Prostate gland (tissue), 2 donors: ENCODE data around the gene SELENOO. TPM values are rescaled to one million over a fixed set of nuclear protein-coding genes. Genes with fewer than 3 reads are reported as not detected.

ENCODE experiments used
- DNase-seq: peaks from one replicate; pipeline ENCODE4 v3.0.0-alpha.2; 2019; ENCODE audit warnings: low spot score
- H3K27ac ChIP-seq, 2 donors: fragments of 200-600 bp; sonication (generic); 2 replicates each; pipeline ENCODE4 v1.5.1; 2017 to 2019
- H3K27me3 ChIP-seq: fragments of 200-600 bp; sonication (generic); replicated peaks from 2 replicates; pipeline ENCODE4 v1.5.1; 2019; ENCODE audit not compliant: insufficient read depth
- H3K36me3 ChIP-seq, 2 donors: fragments of 200-600 bp; sonication (generic); 1 replicate in 1 of 2; 2 replicates in 1 of 2; pipeline versions ENCODE4 v1.5.1 to v1.8.1; 2017 to 2019
- H3K4me1 ChIP-seq: fragments of 200-600 bp; sonication (generic); replicated peaks from 2 replicates; pipeline ENCODE4 v1.5.1; 2019
- H3K4me3 ChIP-seq, 2 donors: fragments of 200-600 bp; sonication (generic); 2 replicates each; pipeline ENCODE4 v1.5.1; 2017 to 2019
- H3K9me3 ChIP-seq: fragments of 200-600 bp; sonication (generic); 2 replicates; pipeline ENCODE4 v1.5.1; 2017
- CTCF ChIP-seq, 4 experiments: fragments of 200-600 bp in 2 of 4; fragments of 450-650 bp in 2 of 4; sonication (generic) in 2 of 4; IDR thresholded peaks; 1 replicate in 3 of 4; 2 replicates in 1 of 4; pipeline ENCODE4 v1.5.1; 2016 to 2019; ENCODE audit warnings: antibody characterized with exemption in 4 of 4, mild to moderate bottlenecking in 2 of 4, moderate library complexity in 2 of 4
- POLR2A ChIP-seq: fragments of 450-650 bp; IDR thresholded peaks from one replicate; pipeline ENCODE4 v1.6.1; 2016; ENCODE audit warnings: antibody characterized with exemption, mild to moderate bottlenecking
- POLR2AphosphoS5 ChIP-seq: sonication (generic); formaldehyde crosslinking; IDR thresholded peaks from one replicate; pipeline ENCODE4 v1.6.1; 2017; ENCODE audit warnings: antibody characterized with exemption
- WGBS: methylation state at CpG from one replicate; pipeline ENCODE4 v1.1.5; 2018; 5-methylcytosine and 5-hydroxymethylcytosine counted together
- intact Hi-C: fragments of 100-400 bp; cut with DNase I; formaldehyde crosslinking; loops from one replicate; pipeline ENCODE4 v1.14.2; 2022
- total RNA-seq, 2 donors: library from RNA; depleted of rRNA; stranded (reverse); fragments of >200 nt; gene quantifications; one replicate each; pipeline ENCODE4 v1.1.0, GENCODE V29; 2016

The SELENOO gene
- total RNA-seq, 2 donors from 2014 or later = 51.8 to 58.5 TPM

GRCh38 chr22:50170453-50171318, 30.1 kb upstream of the SELENOO start, which contains the start of gene PANX2:
Gene PANX2, plus strand, starts transcription at chr22:50170731. Its CDS starts 0 bp downstream, at chr22:50170731.
- H3K36me3 ChIP-seq = no peaks in the 10 kb centered on the region
- H3K9me3 ChIP-seq = no peaks in the 10 kb centered on the region
- 32% methylated on average over 13 of the region's 105 CpGs for WGBS
- DNase-seq = no peak
- peak within 1 kb of the TSS; percentile 46 to 55 for H3K4me3 ChIP-seq
- TF ChIP-seq POLR2AphosphoS5 (no peak), CTCF (IDR thresholded peaks at IDR 0.05) (no peak), POLR2A (no peak)
- no peaks in the 10 kb centered on the region for H3K4me1 ChIP-seq
- H3K27me3 ChIP-seq = no peaks in the 10 kb centered on the region
- intact Hi-C loops = no loop called here
- H3K27ac ChIP-seq = no peak within 1 kb of the TSS

- H3K27me3 ChIP-seq = no peaks in the 10 kb centered on the region
- no peaks in the 10 kb centered on the region for H3K9me3 ChIP-seq
- no peaks in the 10 kb centered on the region for H3K36me3 ChIP-seq
- H3K4me3 ChIP-seq = peak overlapping the region; percentile 46 to 55
- intact Hi-C loops = no loop called here
- WGBS = 60% methylated on average over 15 of the region's 15 CpGs
- H3K27ac ChIP-seq = no peak overlapping the region
- no peaks in the 10 kb centered on the region for H3K4me1 ChIP-seq
- no peak for DNase-seq
- TF ChIP-seq CTCF (IDR thresholded peaks at IDR 0.05) = no peak
- TF ChIP-seq POLR2A = no peak
- no peak for TF ChIP-seq POLR2AphosphoS5
Measured at GRCh38 chr22:50171319-50171964, 29.4 kb upstream of the SELENOO start.

DNA sequence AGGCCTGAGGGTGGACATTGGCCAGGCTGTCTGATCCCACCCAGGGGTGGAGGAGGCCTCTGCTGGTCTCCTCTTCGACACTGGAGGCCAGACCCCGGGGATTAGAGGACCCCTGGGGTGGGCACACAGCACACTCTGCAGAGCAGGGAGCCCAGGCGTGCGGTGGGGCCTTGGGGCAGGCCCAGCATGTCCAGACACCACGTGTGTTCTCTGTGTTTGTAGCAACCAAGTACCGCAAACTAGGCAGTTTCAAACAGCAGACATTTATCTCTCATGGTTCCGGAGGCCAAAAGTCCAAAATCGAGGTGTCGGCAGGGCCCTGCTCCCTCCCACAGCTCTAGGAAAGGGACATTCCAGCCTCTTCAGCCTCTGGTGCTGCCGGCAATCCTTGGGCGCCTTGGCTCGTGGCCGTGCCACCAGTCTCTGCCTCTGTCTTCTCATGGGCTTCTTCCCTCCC, 28.8 kb upstream of the SELENOO start:
- Histone ChIP-seq H3K36me3 (no peaks in the 10 kb centered on the region), H3K27me3 (no peaks in the 10 kb centered on the region), H3K4me1 (no peaks in the 10 kb centered on the region), H3K9me3 (no peaks in the 10 kb centered on the region), H3K4me3 (no peak overlapping the region), H3K27ac (no peak overlapping the region)
- TF ChIP-seq POLR2AphosphoS5 (no peak), CTCF (IDR thresholded peaks at IDR 0.05) (no peak), POLR2A (no peak)
- 80% methylated on average over 13 of the region's 13 CpGs for WGBS
- DNase-seq = no peak
- intact Hi-C loops = no loop called here

- H3K9me3 ChIP-seq = no peaks in the 10 kb centered on the region
- DNase-seq = no peak
- no peak for TF ChIP-seq POLR2A
- no peak for TF ChIP-seq POLR2AphosphoS5
- no peak for TF ChIP-seq CTCF (IDR thresholded peaks at IDR 0.05)
- intact Hi-C loops = no loop called here
- no peaks in the 10 kb centered on the region for H3K36me3 ChIP-seq
- H3K27ac ChIP-seq = no peak overlapping the region
- no peaks in the 10 kb centered on the region for H3K4me1 ChIP-seq
- 87% methylated on average over 26 of the region's 26 CpGs for WGBS
- no peaks in the 10 kb centered on the region for H3K27me3 ChIP-seq
- H3K4me3 ChIP-seq = no peak overlapping the region
Measured at GRCh38 chr22:50173311-50173982, 27.4 kb upstream of the SELENOO start.
